Uterus (tissue), 2 donors: Measurements from ENCODE around the gene SPINT1.

Experiments used
- POLR2A ChIP-seq, 2 donors: fragments of 450-650 bp; IDR thresholded peaks; one replicate each; pipeline ENCODE4 v1.6.1; 2016; ENCODE audit warnings: antibody characterized with exemption in 2 of 2, mild to moderate bottlenecking in 1 of 2, moderate library complexity in 1 of 2
- TF ChIP-seq, protein P1 (sequence below), 4 experiments: fragments of 200-600 bp in 2 of 4; fragments of 450-650 bp in 2 of 4; sonication (generic) in 2 of 4; IDR thresholded peaks; one replicate each; pipeline ENCODE4 v1.5.1; 2016 to 2019; ENCODE audit warnings: antibody characterized with exemption in 4 of 4, mild to moderate bottlenecking in 2 of 4, moderate library complexity in 1 of 4

DNA sequence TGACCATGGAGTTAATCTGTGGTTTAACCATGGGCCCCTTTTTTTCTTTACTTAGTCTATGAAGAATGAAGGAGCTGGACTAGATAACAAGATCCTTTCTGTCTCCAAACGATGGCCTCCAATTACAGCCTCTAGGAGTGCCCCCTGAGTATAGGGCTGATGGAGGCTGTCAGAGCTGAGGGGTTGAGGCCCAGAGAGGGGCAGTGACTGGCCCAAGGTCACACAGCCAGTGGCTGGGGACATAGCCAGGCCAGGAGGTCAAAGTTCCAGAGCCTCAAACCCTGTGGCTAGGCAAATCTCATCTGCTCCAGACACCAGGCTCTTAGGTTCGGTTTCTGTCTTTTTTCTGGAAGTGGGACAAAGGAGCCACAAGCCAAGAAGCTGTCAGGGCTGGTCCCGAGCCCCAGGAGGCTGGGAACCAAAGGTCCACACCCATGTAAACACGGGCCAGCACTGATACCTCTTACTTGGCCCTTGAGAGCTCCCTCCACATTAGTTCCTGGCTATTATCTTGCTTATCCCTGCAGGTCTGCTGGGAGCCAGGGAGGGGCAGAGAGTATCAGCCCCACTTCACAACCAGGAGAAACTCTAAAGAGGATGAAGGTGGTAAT lies 19.9 kb downstream of the SPINT1 start:
- TF ChIP-seq, protein P1, sequence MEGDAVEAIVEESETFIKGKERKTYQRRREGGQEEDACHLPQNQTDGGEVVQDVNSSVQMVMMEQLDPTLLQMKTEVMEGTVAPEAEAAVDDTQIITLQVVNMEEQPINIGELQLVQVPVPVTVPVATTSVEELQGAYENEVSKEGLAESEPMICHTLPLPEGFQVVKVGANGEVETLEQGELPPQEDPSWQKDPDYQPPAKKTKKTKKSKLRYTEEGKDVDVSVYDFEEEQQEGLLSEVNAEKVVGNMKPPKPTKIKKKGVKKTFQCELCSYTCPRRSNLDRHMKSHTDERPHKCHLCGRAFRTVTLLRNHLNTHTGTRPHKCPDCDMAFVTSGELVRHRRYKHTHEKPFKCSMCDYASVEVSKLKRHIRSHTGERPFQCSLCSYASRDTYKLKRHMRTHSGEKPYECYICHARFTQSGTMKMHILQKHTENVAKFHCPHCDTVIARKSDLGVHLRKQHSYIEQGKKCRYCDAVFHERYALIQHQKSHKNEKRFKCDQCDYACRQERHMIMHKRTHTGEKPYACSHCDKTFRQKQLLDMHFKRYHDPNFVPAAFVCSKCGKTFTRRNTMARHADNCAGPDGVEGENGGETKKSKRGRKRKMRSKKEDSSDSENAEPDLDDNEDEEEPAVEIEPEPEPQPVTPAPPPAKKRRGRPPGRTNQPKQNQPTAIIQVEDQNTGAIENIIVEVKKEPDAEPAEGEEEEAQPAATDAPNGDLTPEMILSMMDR (IDR thresholded peaks at IDR 0.05), result no peak
- TF ChIP-seq POLR2A (IDR thresholded peaks at IDR 0.05), result no peak
